ENCODE data around the gene GHR.

DNA sequence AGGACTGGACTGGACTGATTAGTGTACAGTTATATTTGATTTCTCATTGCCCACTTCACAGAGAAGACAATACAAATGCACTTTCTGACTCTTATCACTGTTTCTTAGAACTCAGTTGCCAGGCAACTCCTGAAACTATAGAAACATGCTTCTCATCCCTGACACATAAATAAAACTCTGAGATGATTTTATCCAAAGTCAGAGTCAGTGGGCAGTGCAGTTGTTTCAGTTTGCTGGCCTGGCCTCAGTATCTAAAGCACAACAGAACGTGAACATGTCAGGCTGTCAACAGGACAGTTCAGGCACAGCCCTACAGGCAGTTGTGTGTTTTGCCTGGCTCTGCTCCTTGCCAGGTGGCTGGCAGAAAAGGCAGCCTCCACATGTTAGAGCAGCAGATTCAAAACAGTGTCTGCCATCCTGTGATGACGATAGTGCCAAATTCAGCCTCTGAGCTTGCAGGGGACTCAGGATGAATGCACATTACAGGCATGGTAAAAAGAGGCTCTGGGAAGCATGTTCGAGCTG is 268.2 kb downstream of the GHR start:
- TF ChIP-seq, protein P1, sequence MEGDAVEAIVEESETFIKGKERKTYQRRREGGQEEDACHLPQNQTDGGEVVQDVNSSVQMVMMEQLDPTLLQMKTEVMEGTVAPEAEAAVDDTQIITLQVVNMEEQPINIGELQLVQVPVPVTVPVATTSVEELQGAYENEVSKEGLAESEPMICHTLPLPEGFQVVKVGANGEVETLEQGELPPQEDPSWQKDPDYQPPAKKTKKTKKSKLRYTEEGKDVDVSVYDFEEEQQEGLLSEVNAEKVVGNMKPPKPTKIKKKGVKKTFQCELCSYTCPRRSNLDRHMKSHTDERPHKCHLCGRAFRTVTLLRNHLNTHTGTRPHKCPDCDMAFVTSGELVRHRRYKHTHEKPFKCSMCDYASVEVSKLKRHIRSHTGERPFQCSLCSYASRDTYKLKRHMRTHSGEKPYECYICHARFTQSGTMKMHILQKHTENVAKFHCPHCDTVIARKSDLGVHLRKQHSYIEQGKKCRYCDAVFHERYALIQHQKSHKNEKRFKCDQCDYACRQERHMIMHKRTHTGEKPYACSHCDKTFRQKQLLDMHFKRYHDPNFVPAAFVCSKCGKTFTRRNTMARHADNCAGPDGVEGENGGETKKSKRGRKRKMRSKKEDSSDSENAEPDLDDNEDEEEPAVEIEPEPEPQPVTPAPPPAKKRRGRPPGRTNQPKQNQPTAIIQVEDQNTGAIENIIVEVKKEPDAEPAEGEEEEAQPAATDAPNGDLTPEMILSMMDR (IDR thresholded peaks at IDR 0.05; ENCODE audit: low read depth, low read length), result no peak
- TF ChIP-seq, protein P2, sequence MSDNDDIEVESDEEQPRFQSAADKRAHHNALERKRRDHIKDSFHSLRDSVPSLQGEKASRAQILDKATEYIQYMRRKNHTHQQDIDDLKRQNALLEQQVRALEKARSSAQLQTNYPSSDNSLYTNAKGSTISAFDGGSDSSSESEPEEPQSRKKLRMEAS (IDR thresholded peaks at IDR 0.05; ENCODE audit: low read depth, low read length), result no peak
- TF ChIP-seq MYC (IDR thresholded peaks at IDR 0.05; ENCODE audit: low read depth, low read length), result no peak

All from NB4 (cell line).